Lower leg skin (tissue), 3 donors: ENCODE measurements around the gene EHMT1.

Source experiments
- CTCF ChIP-seq, 3 donors: fragments of 450-650 bp; IDR thresholded peaks; one replicate each; pipeline ENCODE4 v1.5.1; 2016; ENCODE audit warnings: antibody characterized with exemption in 3 of 3, mild to moderate bottlenecking in 3 of 3, moderate library complexity in 2 of 3
- POLR2A ChIP-seq, 2 donors: fragments of 450-650 bp; IDR thresholded peaks; one replicate each; pipeline ENCODE4 v1.6.1; 2016 to 2017; ENCODE audit warnings: antibody characterized with exemption in 2 of 2, mild to moderate bottlenecking in 1 of 2, moderate library complexity in 1 of 2

DNA sequence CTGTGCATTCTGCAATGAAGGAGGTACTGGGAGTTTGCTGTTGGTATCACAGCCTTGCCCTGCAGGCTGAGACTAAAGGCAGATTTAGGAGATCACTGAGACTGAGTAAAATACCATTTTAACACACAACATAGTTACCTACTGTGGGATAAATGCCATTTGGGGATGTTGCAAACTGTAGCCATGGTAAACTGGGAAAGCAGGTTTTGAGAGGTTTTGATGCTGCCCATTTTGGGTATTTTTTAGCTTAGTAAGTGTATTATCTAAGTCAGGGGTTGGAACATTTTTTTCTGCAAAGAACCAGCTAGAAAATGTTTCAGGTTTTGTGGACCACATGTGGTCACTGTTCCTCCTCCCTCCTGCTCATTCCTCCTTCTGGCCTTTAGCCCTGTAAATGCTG, 108.9 kb downstream of the EHMT1 start:
- TF ChIP-seq POLR2A (IDR thresholded peaks at IDR 0.05) (no peak), CTCF (IDR thresholded peaks at IDR 0.05) (no peak)
